HUES6 (cell line): ENCODE results near the gene FTMT.
"Not testable (repeated sequence)": the region's sequence is repeated elsewhere in the genome, so short reads cannot be mapped to it uniquely, and the experiment has no call there.

Experiments
- H3K27ac ChIP-seq: 2 replicates; pipeline ENCODE4 v1.7.0; 2013; ENCODE audit warnings: low read depth, mild to moderate bottlenecking, low read length, inconsistent platforms
- H3K27me3 ChIP-seq: 2 replicates; pipeline ENCODE4 v1.6.1; 2013; ENCODE audit warnings: low read length; ENCODE audit not compliant: control insufficient read depth, insufficient read depth
- H3K36me3 ChIP-seq: 2 replicates; pipeline ENCODE4 v1.6.1; 2013; ENCODE audit warnings: low read length; ENCODE audit not compliant: control insufficient read depth, insufficient read depth
- H3K4me1 ChIP-seq: 2 replicates; pipeline ENCODE4 v1.6.1; 2013; ENCODE audit warnings: low read length; ENCODE audit not compliant: control insufficient read depth, insufficient read depth
- H3K4me3 ChIP-seq: 2 replicates; pipeline ENCODE4 v1.5.1; 2013; ENCODE audit warnings: low read depth, low read length
- H3K9ac ChIP-seq: one replicate; pipeline ENCODE4 v1.6.1; 2013; ENCODE audit warnings: mild to moderate bottlenecking, low read length
- H3K9me3 ChIP-seq: 2 replicates; pipeline ENCODE4 v1.6.1; 2013; ENCODE audit warnings: low read depth, low read length; ENCODE audit not compliant: control insufficient read depth, insufficient read depth

Gene FTMT

DNA sequence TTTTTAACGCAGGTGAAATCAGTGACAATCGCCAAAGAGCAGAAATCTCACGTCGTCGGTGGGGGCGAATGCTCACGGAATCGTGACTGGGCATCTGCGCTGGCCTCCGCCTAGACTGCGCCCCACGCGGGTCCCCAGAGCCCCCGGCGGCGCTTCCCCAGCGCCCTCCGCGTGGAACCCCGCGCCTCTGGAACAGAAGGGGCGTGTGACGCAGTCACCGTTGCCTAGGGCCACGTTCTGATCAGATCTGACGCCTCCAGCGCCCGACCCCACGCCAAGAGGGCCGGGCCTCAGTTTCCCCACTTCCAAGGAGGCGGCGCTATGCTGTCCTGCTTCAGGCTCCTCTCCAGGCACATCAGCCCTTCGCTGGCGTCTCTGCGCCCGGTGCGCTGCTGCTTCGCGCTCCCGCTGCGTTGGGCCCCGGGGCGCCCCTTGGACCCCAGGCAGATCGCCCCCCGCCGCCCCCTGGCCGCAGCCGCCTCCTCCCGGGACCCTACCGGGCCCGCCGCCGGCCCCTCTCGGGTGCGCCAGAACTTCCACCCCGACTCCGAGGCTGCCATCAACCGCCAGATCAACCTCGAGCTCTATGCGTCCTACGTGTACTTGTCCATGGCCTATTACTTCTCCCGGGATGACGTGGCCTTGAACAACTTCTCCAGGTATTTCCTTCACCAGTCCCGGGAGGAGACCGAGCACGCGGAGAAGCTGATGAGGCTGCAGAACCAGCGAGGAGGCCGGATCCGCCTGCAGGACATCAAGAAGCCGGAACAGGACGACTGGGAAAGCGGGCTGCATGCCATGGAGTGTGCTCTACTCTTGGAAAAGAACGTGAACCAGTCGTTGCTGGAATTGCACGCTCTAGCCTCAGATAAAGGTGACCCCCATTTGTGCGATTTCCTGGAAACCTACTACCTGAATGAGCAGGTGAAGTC lies at the start of gene FTMT:
Gene FTMT (plus strand): TSS at position 240 of the 932 bp plus-strand sequence. CDS start 82 bp downstream, at position 322.
- no peak within 1 kb of the TSS for H3K27ac ChIP-seq
- H3K27me3 ChIP-seq = no peaks in the 10 kb centered on the region
- no peak within 1 kb of the TSS for H3K9ac ChIP-seq
- H3K4me3 ChIP-seq = no peak within 1 kb of the TSS
- H3K9me3 ChIP-seq = no peaks in the 10 kb centered on the region; the same call in 1 of the 2 replicates
- H3K4me1 ChIP-seq = peaks cover 8% of the 10 kb centered on the region
- H3K36me3 ChIP-seq = no peaks in the 10 kb centered on the region

- H3K27ac ChIP-seq, H3K9me3 ChIP-seq, H3K9ac ChIP-seq, H3K4me3 ChIP-seq, H3K27me3 ChIP-seq, H3K36me3 ChIP-seq, H3K4me1 ChIP-seq: not testable (repeated sequence)
These were observed 46.4 kb upstream of the FTMT start for GRCh38 chr5:121805251-121805650.

DNA sequence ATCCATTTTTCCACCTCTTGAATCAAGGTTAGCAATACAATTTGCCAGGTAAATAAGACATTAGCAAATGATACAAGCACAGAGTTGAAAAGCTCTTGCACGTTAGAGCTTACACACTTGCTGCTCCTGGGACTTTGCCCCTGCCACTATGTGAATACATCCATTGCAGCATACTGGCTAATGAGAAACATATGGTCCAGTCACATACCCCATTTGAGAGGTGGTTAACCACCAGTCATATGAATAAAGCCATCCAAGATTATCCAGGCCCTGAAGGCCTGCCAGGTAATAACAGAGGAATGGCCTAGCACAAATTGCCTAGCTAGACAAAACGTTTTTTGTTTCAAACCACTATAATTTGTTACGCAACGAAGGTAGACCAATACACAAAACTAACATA lies 45.8 kb upstream of the FTMT start:
- no peaks in the 10 kb centered on the region for H3K9me3 ChIP-seq
- H3K9ac ChIP-seq = no peak overlapping the region
- H3K27me3 ChIP-seq = no peaks in the 10 kb centered on the region
- H3K36me3 ChIP-seq = no peaks in the 10 kb centered on the region
- H3K4me1 ChIP-seq = no peaks in the 10 kb centered on the region
- no peak overlapping the region for H3K27ac ChIP-seq
- H3K4me3 ChIP-seq = no peak overlapping the region

GRCh38 chr5:121816164-121816563 lies 35.5 kb upstream of the FTMT start:
- no peaks in the 10 kb centered on the region for H3K36me3 ChIP-seq
- no peak overlapping the region for H3K4me3 ChIP-seq
- no peak overlapping the region for H3K27ac ChIP-seq
- H3K9ac ChIP-seq = no peak overlapping the region
- H3K9me3 ChIP-seq = no peaks in the 10 kb centered on the region
- no peaks in the 10 kb centered on the region for H3K27me3 ChIP-seq
- H3K4me1 ChIP-seq = no peaks in the 10 kb centered on the region

- no peak overlapping the region for H3K9ac ChIP-seq
- no peaks in the 10 kb centered on the region for H3K36me3 ChIP-seq
- H3K27ac ChIP-seq = no peak overlapping the region
- H3K9me3 ChIP-seq = no peaks in the 10 kb centered on the region
- H3K4me3 ChIP-seq = no peak overlapping the region
- H3K27me3 ChIP-seq = no peaks in the 10 kb centered on the region
- no peaks in the 10 kb centered on the region for H3K4me1 ChIP-seq
These were observed 31.9 kb upstream of the FTMT start for GRCh38 chr5:121819682-121820261.

DNA sequence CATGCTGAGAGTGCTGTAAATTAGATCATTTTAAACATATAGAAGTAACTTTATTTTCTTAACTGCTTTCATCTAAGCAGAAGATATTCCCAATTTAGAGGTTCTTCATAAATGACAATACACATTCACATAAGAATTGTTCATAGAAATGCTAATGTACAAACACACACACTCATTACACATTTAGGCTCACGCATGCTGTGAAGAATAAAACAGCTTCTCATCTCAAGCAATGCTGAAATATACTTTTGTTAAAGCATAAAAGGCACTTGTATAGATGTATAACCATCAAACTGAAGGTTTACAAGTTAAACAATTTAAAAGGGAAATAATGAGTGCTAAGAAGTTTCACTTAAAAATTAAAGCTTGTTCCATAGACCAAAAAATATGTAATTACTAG lies 18.1 kb upstream of the FTMT start:
- Histone ChIP-seq H3K4me3 (no peak overlapping the region), H3K27ac (no peak overlapping the region), H3K36me3 (no peaks in the 10 kb centered on the region), H3K4me1 (peaks cover 6% of the 10 kb centered on the region; the same call in 1 of the 2 replicates), H3K9me3 (no peaks in the 10 kb centered on the region), H3K27me3 (no peaks in the 10 kb centered on the region), H3K9ac (no peak overlapping the region)

DNA sequence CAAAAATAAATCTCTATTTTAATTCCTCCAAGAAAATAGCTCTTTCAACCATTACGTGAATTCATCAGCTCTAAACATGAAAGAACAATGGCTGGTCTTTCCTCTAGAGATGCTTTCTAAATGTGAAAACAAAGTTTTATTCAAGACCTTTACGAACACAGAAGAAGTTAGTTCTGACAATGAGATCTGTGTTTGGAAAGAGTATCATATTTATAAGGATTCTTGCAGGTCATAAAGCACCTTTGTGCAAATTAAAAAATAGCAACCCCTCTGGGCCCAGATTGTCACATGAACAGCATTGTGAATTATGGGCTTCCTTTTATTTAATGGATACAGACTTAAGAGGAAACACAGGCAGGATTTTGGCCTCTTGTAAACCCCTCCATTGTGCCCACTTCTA lies 17.7 kb upstream of the FTMT start:
- no peak overlapping the region for H3K9ac ChIP-seq
- H3K36me3 ChIP-seq = no peaks in the 10 kb centered on the region
- H3K27me3 ChIP-seq = no peaks in the 10 kb centered on the region
- H3K4me1 ChIP-seq = peaks cover 6% of the 10 kb centered on the region; the same call in 1 of the 2 replicates
- H3K9me3 ChIP-seq = no peaks in the 10 kb centered on the region
- no peak overlapping the region for H3K27ac ChIP-seq
- H3K4me3 ChIP-seq = no peak overlapping the region

GRCh38 chr5:121841892-121842291 lies 9.8 kb upstream of the FTMT start:
- Histone ChIP-seq H3K4me1 (no peaks in the 10 kb centered on the region), H3K36me3 (no peaks in the 10 kb centered on the region), H3K27ac (no peak overlapping the region), H3K9ac (no peak overlapping the region), H3K4me3 (no peak overlapping the region), H3K27me3 (no peaks in the 10 kb centered on the region), H3K9me3 (no peaks in the 10 kb centered on the region)

DNA sequence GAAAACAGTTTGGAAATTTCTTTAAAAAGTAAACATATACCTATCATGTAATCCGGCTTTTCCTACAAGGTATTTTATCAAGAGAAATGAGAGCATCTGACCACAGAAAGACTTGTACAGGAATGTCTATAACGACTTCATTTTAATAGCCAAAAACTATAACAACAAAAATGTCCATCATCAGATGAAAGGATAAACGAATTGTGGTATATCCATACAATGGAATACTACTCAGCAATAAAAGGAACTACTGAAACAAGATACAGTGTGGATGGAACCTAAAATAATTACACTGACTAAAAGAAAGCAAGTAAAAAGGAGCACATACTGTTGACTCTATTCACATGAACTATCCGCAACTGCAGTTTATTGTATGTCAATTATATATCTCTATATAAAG lies 1.4 kb upstream of the FTMT start:
- peaks cover 8% of the 10 kb centered on the region for H3K4me1 ChIP-seq
- H3K4me3 ChIP-seq = no peak overlapping the region
- no peak overlapping the region for H3K9ac ChIP-seq
- H3K27me3 ChIP-seq = no peaks in the 10 kb centered on the region
- H3K9me3 ChIP-seq = no peaks in the 10 kb centered on the region; the same call in 1 of the 2 replicates
- no peaks in the 10 kb centered on the region for H3K36me3 ChIP-seq
- no peak overlapping the region for H3K27ac ChIP-seq

DNA sequence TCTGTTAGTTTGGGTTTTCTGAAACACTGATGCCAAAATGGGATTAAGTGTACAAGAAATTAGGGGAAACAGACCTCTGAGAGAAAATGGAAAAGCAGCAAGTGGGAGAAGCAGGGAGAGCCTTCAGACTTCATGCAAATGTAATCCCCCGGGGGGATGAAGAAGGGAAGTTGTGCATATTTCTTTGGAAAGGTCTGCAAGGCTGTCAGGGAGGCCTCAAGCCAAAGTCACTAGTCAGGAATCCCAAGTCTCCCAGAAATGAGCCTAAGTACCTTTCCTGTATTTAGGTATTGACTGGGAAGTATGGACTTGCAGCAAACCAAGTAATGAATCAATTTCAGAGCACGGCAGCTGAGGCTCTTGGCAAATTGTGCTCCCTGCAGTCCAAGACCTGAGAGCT lies 2.2 kb downstream of the FTMT start:
- Histone ChIP-seq H3K36me3 (no peaks in the 10 kb centered on the region), H3K27me3 (no peaks in the 10 kb centered on the region), H3K4me1 (peaks cover 8% of the 10 kb centered on the region), H3K9ac (no peak overlapping the region), H3K4me3 (no peak overlapping the region), H3K27ac (no peak overlapping the region), H3K9me3 (no peaks in the 10 kb centered on the region; the same call in 1 of the 2 replicates)

DNA sequence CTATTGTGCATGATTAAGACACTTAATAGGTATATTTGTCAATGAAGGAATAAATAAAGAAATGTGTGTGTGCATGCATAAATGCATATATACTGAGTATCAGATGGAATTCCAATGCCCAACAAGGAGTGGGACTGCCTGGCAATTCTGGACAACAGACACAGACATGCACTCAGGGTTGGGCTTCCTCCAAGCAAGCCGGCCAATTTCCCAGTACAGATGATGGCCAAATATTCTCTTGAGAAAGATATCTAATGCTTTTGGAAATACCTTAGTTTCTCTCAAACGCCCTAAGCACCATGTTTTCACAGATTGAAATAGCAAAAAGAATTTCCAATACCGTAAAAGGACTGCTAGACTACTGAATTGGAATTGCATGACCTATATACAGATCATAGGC lies 11.1 kb downstream of the FTMT start:
- Histone ChIP-seq H3K27ac (no peak overlapping the region), H3K9ac (no peak overlapping the region), H3K36me3 (no peaks in the 10 kb centered on the region), H3K9me3 (no peaks in the 10 kb centered on the region), H3K4me1 (peaks cover 4% of the 10 kb centered on the region; the same call in 1 of the 2 replicates), H3K27me3 (no peaks in the 10 kb centered on the region), H3K4me3 (no peak overlapping the region)
